NT2/D1 (cell line): ENCODE measurements around the gene ALDH9A1.

Experiments
- SUZ12 ChIP-seq: IDR thresholded peaks from 2 replicates; pipeline ENCODE4 v1.6.1; 2011; ENCODE audit not compliant: insufficient read length, insufficient read depth; ENCODE audit errors: extremely low read depth
- ZNF274 ChIP-seq: IDR thresholded peaks from 2 replicates; pipeline ENCODE4 v1.6.1; 2011; ENCODE audit warnings: mild to moderate bottlenecking, low read depth, low read length

GRCh38 chr1:165639821-165640623 lies 58.3 kb downstream of the ALDH9A1 start:
- TF ChIP-seq SUZ12 (no peak), ZNF274 (no peak)
